ENCODE data around the gene DSCAML1.

DSCAML1 gene

GRCh38 chr11:117395476-117395875, 401.5 kb downstream of the DSCAML1 start:
- Histone ChIP-seq H3K27ac (no peak overlapping the region), H3K4me3 (no peak overlapping the region)

GRCh38 chr11:117394221-117394925, 402.6 kb downstream of the DSCAML1 start:
- no peak overlapping the region for H3K27ac ChIP-seq
- no peak overlapping the region for H3K4me3 ChIP-seq

GRCh38 chr11:117392979-117393378, 404.0 kb downstream of the DSCAML1 start:
- Histone ChIP-seq H3K4me3 (no peak overlapping the region), H3K27ac (no peak overlapping the region)

DNA sequence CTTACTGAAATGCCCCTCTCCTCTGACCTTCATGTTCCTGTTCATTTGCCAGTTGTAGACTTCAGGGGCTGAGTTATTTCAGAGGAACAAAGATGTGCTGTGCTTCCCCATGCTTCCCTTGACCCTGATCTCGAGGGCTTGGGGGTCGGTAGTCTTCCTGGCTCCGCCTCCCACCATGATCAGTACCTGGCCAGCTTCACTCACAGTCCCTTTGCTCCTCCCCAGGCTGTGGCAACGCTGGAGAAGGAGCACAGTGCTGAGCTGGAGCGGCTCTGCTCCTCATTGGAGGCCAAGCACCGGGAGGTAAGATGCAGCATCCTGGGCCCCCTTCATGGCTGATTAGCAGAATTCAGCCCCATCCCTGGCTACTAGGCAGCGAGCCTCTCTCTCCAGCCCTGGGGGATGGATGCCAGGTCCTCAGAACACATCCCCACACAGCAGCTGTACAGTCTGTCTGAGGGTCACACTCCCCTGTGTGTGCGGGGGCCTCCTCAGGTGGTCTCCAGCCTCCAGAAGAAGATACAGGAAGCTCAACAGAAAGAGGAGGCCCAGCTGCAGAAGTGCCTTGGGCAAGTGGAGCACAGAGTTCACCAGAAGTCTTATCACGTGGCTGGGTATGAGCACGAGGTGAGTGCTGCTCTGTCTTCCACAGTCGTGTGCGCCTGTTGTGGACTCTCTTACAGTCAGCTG, 404.9 kb downstream of the DSCAML1 start:
- no peak overlapping the region for H3K4me3 ChIP-seq
- H3K27ac ChIP-seq, result no peak overlapping the region

DNA sequence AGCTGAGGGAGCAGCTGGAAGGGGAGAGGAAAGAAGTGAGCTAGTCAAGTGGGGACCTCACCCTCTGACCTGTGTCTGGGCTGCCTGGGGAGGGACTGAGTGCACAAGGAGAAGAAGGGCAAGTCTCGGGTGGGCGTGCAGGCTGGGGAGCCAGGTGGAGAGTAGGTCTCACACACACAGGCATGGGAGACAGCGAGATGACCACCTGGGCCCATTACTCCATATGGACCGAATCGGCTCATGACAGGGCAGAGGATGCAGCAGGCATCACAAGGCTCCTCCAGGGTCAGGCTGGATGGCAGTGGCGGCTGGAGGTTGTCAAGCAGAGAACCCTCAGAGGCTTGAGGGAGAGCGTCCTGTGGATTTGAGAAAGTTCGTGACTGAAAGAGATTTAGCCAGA, 405.8 kb downstream of the DSCAML1 start:
- Histone ChIP-seq H3K4me3 (no peak overlapping the region), H3K27ac (no peak overlapping the region)

- no peak overlapping the region for H3K27ac ChIP-seq
- no peak overlapping the region for H3K4me3 ChIP-seq
Observed at GRCh38 chr11:117390743-117391142, 406.3 kb downstream of the DSCAML1 start.

GRCh38 chr11:117387992-117388755, 408.8 kb downstream of the DSCAML1 start:
- peak overlapping the region in 1 of 21 experiments; percentile 52 for H3K27ac ChIP-seq
- no peak overlapping the region for H3K4me3 ChIP-seq

DNA sequence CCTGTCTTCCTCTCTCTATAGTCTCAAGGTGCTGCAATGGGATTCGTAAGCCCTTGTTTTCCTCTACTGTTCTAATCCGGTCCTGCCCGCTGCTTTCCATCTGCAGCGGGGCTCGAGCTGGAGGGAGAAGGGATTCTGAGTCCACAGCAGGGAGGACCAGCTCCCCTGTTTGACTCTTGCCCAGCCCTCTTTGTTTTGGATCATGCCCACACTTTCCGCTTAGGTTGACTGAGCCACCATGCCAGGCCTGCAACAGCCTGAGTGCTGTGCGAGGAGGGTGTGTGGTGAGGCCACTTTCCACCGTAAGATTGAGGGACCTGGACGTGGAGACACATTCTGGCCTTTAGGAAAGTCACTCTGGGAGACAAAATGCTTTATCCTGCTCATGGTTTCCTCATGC, 411.1 kb downstream of the DSCAML1 start:
- no peak overlapping the region for H3K27ac ChIP-seq
- H3K4me3 ChIP-seq, result no peak overlapping the region

GRCh38 chr11:117385471-117385870, 411.5 kb downstream of the DSCAML1 start:
- H3K27ac ChIP-seq, result no peak overlapping the region
- no peak overlapping the region for H3K4me3 ChIP-seq

DNA sequence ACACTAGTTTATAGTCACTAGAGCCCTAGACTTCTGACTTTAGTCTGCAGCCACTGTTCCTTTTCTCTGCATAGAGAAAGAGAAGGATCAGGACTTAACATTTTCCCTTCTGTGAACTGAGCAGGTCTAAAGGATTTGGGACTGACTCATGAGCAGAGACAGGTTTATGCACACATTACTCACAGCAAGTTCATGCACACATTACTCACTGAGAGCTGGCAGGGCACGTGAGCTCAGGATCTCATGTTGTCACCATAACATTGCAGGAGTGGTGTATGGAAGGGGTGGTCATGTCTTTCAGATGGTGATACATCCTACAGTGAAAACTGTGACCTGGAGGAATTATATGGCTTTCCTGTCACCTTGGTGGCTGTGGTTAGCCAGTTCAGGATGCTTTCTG, 413.0 kb downstream of the DSCAML1 start:
- H3K27ac ChIP-seq, result no peak overlapping the region
- H3K4me3 ChIP-seq, result no peak overlapping the region

GRCh38 chr11:117382746-117383145, 414.3 kb downstream of the DSCAML1 start:
- Histone ChIP-seq H3K4me3 (no peak overlapping the region), H3K27ac (no peak overlapping the region)

DNA sequence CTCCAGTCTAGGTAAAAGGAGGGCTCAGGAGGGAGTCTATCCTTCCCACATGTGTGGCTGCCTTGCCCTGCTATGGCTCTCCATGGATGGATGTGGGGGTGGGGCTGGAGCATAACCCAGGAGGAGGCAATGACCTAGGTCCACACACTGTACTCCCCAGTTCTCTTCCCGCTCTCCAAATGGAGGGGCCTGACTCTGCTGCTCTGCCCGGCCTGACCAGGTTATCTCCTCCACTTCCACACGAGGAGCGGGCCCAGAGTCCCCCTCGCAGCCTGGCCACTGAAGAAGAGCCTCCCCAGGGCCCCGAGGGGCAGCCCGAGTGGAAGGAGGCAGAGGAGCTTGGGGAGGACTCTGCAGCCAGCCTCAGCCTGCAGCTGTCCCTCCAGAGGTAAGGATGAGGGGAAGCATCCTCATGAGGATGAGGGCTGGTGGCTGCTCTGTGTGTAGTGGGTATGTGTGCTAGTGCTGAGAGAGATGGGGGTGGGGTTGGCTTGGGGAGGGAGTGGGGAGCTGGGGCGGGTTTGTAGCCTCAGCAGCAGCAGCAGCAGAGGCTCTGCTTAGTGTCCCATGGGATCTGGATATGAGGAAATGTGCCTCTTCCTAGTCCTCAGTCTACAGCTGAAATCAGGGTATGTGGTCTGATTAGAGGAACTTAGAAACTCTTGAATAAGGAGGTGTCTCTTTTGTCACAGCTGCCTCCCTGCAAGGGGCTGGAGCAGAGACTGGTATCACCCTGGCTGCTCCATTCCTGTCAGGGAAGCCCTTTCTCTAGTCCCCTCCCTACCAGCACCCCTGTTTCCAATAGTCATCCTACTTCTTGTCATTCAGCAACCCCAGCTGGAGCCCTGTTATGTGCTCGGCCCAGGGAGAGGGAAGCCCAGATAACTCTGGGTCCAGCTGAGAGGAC, 415.3 kb downstream of the DSCAML1 start:
- Histone ChIP-seq H3K27ac (no peak overlapping the region), H3K4me3 (no peak overlapping the region)

DNA sequence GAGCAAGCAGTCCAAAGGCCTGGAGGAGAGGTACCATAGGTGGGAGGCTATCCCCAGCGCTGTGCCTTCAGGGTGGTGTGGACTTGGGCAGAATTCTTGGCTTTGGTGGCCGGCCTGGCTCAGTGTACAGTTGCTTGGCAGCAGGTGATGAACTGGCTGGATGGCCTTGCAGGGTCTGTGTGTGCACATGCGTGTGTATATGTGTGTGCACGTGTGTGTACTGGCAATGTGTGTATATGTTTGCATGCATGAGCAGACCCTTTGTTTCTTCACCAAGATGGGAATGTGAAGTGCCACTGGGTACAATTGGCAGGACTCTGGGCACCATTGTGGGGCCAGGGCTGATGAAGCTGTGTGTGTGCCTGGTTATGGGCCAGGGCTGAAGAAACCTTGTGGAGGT, 416.3 kb downstream of the DSCAML1 start:
- H3K4me3 ChIP-seq, result no peak overlapping the region
- no peak overlapping the region for H3K27ac ChIP-seq

DNA sequence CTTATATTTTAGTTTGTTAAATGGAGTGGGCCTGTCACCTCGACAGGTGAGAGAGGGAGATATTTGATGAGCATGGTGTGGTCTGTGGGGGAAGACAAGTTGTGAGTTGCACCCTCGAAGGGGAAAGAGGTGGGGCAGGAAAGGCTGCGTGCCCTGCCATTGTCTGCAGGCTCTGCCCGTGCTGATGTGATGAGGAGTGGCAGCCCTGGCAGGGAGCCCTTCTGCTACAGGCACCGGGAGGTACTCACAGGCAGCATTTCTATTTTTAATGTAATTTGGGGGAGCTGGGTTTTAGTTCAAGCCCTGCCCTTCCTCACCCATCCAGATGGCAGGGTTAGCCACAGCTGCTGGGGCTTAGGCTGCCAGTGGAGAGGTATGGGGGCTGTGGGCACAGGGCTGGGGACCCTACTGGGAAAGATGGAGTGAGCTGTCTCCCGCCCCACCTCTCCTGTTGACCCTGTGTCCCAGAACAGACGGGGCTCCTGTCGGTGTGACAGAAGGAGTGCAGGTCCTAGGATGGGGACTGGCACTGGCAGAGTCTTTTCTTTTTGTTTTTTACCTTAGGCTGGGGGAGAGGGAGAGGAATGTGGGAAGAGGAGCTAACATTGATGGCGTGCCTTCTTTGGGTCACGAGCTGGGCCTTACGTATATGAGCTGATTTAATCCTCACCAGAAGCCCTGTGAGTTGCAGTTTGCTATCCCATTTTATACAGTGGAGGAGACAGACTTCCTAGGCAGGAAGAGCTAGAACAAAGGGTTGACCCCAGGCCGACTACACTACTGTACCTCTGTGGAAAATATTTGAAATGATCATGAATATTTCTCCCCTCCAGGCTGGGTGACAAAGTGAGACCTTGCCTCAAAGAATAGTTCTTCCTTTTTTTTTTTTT, 417.8 kb downstream of the DSCAML1 start:
- Histone ChIP-seq H3K4me3 (no peak overlapping the region), H3K27ac (peak overlapping the region in 3 of 21 experiments; percentile 16 to 61 (median 40))
